GM21447 (cell line): ENCODE data around the gene ZNF519.
"Not testable (repeated sequence)": the region's sequence is repeated elsewhere in the genome, so short reads cannot be mapped to it uniquely, and the experiment has no call there.

ENCODE experiments used
- ATAC-seq: cut with Tn5 transposase; IDR thresholded peaks from one replicate; pipeline ENCODE4 v1.9.1; 2021; ENCODE audit not compliant: unreplicated experiment

ZNF519 gene

DNA sequence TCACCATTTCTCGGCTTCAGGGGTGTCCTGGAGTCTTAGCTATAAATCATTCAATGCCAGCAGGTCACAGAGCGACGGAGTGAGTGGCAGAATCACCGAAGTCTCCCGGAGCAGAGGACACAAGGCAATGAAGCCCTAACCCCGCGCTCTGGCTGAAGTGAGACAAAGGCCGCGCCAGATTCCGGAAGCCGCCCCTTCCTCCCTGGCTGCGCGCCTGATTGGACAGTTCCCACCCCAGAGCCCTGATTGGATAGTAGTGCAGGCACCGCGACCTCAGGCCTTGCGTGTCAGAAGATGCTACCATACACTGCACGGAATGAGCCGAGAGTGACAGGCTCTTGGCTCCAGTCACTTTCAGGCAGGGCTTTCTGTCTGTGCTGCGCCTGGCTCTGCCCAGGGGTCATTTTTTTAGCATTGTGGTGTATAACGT, at the start of gene ZNF519:
TSS of gene ZNF519 (minus strand) at position 165 of the 430 bp plus-strand sequence. CDS start at position 7, 158 bp downstream.
- ATAC-seq: peak; percentile 100

DNA sequence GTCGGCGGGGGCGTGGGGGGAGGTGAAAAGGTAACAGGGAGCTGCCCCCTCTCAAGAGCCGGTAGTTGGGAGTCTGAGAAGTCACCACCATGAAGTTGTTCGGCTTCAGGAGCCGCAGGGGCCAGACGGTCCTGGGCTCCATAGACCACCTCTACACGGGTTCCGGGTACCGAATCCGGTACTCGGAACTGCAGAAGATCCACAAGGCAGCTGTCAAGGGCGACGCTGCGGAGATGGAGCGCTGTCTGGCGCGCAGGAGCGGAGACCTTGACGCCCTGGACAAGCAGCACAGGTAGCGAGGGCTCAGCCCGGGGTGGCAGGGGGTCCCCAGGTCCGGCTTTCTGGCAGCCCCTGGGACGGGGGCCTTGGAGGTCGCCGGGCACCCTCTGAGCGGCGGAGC, 47.1 kb upstream of the ZNF519 start:
- no peak for ATAC-seq

DNA sequence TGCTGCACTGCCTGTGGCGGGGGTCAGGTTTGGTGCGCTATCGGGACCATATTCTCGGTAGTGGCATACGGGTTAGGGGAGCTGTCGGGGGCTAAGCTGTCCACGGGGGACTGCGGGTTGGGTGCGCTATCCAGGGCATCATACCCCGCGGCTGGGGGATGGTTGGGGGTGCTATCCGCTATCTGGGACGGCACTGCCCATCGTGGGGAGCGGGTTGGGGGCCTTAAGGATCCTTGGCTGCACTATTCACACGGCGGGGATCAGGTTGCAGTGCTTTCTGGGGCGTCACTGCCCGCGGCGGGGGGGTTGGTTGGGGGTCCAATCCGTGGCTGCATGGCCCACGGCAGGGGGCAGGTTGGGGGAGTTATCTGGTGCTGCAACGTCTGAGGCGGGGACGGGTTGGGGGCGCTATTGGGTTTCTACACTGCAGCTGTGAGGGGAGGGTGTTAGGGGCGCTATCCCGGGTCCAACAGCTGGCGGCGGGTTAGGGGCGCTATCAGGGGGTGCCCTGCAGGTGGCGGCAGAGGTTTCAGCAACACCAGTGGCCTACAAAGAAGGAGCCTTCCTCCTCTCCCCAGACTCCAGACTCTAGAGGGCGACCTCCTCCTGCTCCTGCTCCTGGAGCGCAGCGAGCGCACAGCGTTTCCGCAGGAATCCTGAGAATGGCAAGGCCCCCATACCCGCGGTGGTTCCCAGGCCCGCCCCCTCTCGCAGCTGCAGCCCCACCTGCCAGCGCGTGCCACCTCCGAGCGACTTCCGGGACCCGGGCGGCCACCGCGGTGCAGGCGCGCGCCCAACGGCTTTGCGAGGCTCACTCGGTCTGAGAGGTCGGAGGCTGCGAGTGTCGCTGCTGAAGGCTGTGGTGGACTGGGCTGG, 46.3 kb upstream of the ZNF519 start:
- ATAC-seq: peak; percentile 98

DNA sequence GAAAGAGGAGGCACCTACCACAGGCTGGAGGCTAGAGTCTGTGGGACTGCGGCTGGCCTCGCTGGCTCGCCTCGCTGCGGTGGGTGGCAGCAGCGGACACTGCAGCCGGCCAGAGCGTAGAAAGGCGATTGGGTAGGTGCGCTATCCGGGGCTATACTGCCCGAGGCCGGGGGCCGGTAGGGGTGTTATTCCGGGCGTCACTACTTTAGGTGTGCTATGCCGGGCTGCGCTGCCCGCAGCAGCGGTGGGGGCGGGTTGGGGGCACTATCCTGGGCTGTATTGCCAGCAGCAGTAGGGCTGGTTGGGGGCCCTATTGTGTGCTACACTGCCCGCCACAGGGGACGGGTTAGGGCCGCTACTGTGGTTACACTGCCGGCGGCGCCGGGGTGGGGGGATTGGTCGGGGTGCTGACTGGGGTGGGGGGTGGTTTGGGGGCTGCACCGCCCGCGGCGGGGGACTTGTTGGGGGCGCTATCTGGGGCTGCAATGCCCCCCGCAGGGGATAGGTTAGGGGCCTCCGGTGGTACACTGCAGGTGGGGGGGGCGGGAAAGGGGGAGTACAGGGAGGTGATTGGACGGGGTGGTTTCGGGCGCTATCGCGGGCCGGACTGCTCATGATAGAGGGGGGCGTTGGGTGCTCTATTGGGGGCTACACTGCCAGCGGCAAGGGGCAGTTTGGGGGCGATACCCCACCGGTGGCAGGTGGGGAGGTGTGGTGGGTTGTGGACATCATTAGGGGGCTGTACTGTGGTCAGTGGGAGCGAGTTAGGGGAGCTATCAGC, 45.5 kb upstream of the ZNF519 start:
- not testable (repeated sequence) for ATAC-seq

DNA sequence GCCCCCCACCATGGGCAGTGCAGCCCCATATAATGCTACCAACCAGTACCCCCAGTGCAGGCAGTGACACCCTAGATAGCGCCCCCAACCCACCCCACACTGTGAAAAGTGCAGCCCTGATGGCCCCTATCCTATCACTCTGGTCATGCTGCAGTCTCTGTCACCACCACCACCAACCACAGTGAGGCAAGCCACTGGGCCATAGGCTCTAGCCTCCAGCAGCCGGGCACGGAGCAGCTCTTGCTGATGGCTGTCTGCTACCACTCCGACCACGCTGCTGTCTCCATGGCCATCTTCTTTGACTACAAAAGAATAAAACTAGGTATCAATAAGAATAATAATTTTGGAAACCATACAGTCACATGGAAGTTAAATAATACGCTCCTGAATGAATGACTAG, 43.2 kb upstream of the ZNF519 start:
- ATAC-seq: not testable (repeated sequence)

DNA sequence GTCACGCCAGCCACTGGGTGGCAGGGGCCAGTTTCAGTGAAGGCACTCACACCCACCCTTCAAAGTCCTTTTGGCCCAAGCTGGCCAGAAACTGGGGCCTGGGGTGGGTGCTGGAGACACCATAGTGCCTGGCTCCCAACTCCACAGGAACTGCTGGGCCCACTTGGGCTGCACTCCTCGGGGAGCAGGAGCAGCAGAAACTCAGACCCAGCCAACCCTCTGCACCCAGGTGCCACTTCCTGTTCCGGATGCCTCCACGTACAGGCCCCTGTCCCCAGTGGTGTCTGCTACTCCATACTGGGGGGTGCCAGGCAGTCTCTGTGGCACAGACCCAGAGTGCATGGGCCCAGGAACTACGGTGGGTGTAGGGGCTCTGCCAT, 42.5 kb upstream of the ZNF519 start:
- no peak for ATAC-seq

DNA sequence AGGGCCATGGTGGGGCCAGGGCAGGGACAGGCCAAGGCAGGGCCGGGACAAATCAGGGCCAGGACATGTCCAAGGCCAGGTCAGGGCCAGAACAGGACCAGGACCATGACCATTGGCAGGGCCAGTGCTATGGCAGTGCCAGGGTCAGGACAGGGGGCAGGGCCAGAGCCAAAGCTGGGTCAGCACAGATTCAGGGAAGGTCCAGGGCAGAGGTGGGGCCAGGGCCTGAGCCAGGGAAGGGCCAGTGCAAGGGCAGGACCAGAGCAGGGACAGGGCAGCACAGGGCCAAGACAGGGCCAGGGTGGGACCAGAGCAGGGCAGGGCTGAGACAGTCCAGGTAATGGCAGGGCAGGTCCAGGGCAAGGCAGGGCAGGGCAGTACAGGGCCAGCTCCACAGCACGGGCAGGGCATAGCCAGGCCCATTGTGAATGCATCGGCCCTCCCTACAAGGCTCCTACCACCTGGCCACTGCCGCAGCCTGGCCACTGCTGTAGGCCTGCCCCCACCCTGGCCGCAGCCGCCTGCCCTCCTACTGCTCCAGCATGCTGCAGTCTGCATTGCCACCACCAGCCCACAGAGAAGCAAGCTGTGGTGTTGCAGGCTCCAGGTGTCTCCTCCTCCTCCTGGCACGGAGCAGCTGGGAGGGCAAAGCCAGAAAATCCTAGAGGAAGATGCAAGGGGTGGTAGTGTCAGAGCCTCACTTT, 41.9 kb upstream of the ZNF519 start:
- not testable (repeated sequence) for ATAC-seq

DNA sequence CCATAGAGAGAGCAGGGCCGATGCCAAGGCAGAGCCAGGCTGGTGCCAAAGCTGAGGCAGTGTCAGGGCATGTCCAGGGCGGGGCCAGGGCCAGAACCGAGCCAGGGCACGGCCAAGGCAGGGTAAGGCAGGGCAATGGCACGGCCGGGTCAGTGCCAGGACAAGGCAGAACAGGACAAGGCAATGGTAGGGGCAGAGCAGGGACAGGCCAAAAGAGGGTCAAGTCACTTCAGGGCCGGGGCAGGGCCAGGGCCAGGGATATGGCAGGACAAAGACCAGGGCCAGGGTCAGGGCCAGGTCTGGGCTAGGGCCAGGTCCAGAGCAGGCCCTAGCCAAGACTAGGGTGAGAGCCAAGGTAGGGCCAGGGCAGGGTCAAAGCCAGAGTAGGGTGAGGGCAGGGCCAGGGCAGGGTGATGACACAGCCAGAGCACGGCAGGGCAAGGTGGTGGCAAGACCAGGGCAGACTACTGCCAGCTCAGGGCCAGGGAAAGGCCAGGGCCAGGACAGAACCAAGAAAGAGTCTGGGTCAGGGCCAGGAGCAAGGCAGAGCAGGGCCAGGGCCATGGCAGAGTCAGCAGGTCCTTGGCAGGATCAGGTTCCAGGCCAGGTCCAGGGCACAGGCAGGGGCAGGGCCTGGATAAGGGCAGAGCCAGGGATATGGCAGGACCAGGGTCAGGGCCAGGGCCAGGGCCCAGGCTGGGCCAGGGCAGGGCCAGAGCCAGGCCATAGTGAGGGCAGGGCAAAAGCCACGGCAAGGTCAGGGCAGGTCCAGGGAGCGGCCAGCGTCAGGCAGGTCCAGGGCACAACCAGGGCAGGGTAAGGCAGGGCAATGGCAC, 41.1 kb upstream of the ZNF519 start:
- ATAC-seq: not testable (repeated sequence)

DNA sequence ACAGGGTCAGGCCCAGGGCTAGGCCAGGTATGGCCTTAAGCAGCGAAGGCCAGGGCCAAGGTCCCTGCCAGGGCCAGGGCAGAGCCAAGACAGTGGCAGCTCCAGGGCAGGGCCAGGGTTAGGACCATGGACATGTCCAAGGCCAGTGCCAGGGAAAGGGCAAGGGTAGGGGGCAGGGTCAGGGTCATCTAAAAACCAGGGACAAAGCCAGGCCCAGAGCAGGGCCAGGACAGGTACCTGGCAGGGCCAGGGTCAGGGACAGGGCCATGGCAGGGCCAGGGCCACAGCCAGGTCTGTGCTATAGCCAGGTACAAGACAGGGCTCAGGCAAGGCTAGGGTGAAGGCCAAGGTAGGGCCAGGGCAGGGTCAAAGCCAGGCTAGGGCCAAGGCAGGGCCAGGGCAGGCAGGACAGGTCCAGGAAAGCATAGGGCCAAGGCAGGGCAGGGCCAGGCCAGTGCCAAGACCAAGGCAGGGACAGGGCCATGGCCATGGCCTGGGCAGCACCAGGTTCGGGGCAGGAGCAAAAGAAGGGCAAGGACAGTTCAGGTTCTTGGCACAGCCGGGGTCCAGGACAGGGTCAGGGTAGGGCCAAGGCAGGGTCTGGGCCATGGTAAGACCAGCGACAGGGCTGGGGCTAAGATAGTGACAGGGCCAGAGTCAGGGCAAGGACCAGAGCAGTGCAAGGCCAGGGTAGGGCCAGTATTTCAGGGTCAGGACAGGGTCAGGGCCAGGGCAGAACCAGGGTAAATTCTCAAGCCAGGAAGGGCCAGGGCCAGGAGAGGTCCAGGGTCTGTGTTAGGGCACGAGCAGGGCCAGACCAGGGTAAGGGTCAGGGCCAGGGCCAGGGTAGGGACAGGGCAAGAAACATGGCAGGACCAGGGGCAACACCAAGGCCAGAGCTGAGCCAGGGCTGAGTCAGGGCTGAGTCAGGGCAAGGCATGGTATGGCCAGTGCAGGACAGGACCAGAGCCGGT, 40.2 kb upstream of the ZNF519 start:
- not testable (repeated sequence) for ATAC-seq

DNA sequence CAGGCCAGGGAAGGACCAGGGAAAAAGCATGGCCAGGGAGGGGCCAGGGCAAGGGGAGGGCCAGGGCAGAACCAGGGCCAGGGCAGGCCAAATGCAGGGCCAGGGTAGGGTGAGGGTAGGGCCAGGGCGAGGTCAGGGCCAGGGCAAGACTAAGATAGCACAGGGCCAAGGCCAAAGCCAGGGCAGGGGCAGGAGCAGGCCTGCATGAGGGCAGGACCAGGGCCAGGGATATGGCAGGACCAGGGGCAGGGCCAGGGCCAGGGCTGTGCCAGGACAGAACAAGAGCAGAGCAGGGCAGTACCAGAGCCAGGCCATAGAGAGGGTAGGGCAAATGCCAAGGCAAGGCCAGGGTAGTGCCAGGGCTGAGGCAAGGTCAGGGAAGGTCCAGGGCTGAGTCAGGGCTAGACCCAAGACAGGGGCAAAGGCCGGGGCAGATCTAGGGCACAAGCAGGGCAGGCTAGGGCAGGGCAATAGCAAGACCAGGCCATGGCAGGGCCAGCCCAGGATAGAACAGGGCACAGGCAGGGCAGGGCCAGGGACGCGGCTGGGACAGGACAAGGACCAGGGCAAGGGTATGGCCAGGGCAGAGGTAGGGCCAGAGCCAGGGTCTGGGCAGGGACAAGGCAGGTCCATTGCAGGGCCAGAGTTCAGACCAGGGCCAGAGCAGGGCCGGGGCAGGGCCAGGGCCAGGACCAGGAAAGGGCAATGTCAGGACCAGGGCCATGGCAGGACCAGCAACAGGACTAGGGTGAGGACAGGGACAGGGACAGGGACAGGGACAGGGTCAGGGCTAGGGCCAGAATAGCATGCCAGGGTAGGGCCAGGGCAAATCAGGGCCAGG, 39.3 kb upstream of the ZNF519 start:
- ATAC-seq: not testable (repeated sequence)

DNA sequence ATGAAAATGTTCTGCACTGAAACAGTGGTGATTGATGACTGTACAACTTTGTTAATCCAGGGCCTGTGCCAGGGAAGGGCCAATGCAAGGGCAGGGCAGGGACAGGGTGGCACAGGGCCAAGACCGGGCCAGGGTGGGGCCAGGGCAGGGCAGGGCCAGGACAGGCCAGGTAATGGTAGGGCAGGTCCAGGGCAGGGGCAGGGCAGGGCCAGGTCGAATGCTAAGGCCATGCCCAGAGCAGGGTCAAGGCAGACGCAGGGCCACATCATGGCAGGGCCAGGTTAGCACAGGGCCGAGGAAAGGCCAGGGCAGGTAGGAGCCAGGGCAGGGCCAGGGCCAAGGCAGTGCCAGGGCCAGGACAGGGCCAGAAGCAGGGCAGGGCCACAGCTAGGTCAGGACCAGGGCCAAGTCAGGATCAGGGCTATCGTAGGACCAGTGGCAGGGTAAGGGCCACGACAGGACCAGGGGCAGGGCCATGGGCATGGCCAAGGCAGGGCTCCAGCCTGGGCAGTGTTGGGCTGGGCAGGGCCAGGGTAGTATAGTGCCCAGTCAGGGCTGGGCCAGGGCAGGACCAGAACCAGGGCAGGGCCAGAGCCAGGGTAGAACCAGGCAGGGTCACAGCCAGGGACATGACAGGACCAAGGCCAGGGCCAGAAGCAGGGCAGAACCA, 38.3 kb upstream of the ZNF519 start:
- ATAC-seq: not testable (repeated sequence)

DNA sequence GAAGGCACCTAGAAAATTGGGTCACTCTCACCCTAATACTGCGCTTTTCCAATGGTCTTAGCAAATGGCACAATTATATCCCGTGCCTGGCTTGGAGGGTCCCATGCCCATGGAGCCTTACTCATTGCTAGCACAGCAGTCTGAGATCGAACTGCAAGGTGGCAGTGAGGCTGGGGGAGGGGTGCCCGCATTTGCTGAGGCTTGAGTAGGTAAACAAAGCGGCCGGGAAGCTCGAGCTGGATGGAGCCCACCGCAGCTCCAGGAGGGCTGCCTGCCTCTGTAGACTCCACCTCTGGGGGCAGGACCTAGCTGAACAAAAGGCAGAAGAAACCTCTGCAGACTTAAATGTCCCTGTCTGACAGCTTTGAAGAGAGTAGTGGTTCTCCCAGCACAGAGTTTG, 30.7 kb upstream of the ZNF519 start:
- not testable (repeated sequence) for ATAC-seq

DNA sequence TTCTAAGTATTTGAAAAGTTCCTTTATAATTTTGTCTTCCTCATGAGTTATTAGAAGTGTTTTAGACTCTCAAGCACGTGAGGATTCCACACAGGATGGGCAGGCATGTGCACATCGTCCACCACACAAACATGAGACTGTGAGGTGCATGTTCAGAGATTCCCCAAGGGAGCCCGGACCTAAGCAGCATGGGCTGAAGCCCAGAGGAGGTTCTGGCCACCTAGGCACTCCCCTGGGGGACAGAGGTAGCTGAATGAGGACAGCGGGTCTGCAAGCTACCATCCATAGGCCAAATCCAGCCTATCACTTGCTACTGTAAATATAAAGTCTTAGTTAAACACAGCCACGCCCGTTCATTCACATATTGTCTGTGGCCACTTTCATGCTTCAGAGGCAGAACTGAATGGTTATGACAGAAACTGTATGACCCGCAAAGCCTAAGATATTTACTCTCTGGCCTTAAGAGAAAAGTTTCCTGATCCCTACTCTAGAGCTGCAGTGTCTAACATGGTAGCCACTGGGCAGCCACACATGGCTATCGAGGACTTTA, 19.4 kb upstream of the ZNF519 start:
- not testable (repeated sequence) for ATAC-seq

DNA sequence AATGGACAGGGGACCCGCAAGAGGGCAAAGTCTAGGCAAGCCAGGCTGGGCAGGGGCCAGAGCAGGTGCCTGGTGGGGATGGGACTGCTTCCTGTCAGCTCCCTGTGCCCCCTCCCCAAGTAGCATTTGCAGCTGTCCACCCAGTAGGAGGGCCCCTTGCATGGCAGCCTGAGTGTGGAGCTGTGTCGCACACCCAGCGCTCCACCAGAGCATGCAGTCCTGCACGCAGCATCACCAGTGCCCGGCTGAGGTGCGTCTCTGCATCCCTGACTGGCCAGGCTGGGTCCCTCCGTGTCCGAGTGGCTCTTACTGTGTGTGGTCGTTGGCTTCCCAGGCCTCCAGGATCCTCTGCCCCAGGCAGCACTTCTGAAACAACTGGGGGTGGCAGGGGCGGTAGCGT, 18.5 kb upstream of the ZNF519 start:
- ATAC-seq: not testable (repeated sequence)

DNA sequence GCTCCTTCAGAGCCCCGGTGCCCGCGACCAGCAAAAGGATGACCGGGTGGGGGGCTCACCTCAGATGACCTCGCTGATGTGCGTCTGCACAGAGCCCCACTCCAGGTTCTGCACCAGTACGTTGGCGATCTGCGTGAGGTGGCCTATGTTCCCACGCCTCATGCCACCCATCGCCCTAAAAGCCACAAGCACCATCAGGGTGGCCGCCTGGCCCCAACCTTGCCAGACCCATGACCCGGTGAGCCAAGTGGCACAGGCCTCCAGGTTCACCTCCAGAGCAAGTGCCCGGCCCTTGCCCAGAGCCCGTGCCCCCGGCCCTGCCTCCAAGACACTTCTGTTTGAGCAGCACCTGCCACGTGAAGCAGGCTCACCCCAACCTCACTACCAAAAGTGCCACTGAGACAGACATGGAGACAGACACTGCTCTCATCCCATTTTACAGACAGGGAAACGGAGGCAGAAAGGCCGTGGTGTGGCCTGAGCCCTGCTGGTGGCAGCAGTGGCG, 17.7 kb upstream of the ZNF519 start:
- not testable (repeated sequence) for ATAC-seq

DNA sequence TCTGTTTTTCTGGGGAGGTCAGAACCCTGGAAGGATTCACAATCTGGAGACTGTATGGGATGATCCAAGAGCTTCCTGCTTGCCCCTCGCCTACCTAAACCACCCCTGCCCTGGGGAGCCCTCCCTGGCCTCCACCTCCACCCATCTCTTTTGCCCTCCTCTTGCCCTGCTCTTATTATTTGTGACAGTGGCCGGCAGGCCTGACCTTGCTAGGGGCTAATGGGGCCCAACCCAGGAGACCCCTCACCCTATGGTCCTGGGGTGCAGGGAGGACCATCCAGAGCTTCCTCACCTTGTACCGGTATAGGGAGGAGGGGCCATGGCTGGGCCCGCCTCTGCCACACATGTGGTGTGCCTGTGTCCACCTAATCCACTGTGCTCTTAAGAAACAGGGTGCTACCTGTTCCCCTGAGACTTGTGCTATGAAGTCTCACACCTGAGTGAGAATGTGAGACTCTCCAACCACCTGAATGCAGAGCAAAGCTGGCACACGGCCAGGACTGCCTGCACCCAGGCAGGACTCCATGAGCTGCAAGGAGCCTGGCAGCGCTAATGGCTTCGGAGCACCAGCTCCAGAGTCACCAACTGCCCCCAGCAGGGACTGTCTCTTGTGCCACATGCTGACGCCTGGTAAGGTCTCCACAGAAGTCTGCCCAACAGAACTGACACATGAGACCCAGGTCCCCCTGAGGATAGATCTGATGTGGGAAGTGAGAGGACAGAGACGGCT, 17.1 kb upstream of the ZNF519 start:
- not testable (repeated sequence) for ATAC-seq
